CD4-positive, alpha-beta T cell treated with Interleukin-17A for 4 hours (primary cell): ENCODE results near the gene ACACA.

Experiments
- DNase-seq: peaks from one replicate; pipeline ENCODE4 v3.0.0-alpha.2; 2020; ENCODE audit warnings: mixed read lengths

ACACA gene

DNA sequence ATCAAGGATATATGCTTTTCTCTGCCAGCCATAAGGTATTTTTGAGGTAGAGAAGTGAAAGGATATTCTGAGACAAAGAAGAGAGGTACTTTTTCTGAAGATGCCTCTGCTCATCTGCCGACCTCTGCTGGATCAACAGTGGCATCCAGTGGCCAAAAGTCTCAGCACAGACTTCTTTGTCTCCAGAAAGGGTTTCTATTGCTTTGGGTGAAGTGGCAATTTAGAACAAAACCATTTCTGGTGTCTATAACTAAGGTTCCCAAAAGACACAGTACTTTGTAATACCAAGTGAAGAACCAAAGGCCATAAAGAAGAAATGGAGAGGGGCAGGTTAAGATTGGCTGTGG, 186.1 kb downstream of the ACACA start:
- DNase-seq: peak; percentile 27

DNA sequence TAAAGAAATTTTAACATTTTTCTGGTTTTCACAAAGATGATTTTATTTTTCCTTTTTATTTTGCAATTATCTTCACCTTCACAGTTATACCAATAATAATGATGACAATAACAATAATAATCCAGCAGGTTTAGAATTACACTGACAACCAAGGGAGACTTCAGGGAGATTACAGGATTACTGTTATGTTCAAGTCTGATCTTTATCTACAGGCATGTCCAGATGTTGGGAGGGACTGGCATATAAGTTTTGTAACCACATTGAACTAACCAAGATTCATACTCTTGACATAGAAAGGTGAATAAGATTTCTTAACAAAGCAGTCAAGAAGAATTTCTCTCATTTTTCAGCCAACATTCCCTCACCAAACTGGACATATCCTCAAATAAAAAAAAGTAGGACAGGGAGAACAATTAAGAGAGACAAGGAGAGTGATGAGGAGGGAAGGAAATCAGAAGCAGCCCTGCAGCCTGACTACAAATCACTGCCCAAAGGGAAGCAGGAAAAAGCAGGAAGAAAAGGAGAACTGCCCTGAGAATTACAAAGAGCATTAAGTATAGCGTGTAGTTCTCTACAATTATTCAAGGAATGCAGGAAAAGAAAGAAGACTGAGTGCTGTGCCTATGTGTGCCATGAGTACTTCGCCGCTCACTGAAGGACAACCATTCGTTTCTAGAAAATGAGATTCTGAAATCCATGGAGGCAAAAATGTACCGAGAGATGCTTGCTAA, 186.6 kb downstream of the ACACA start:
- DNase-seq: no peak

DNA sequence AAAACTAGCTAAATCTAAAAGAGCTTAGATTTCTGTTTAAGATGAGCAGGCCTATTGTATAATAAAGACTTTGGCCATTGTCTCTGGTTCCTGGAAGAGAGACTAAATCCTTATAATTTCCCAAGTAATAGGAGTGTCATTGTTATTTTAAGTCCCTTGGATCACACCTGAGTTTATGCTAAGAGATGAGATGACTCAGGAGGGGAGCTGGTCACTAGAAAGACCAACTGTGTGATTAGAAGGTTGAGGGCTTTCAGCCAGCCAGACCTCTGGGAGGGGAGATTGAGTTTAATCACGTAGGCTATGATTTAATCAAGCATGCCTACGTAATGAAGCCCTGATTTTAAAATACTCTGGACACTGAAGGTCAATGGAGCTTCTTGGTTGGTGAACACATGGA, 187.8 kb downstream of the ACACA start:
- DNase-seq: no peak

DNA sequence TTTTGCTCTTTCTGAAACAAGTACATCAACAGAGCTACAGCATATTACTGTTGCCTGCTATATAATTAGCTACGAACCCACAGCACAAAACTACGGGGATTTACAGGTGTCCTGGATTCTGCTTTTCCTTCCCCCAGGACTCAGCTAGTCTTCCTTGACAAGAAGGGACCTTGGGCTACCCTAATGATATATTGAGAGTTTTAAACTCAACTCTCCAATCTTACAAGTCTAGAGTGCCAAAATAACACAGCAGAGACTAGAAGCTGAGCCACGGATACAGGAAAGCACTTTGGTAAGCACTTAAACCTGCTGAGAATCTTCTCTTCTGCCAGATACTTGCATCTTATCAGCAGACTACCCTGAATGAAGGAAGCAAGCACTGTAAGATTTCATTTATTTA, 192.2 kb downstream of the ACACA start:
- DNase-seq: no peak

DNA sequence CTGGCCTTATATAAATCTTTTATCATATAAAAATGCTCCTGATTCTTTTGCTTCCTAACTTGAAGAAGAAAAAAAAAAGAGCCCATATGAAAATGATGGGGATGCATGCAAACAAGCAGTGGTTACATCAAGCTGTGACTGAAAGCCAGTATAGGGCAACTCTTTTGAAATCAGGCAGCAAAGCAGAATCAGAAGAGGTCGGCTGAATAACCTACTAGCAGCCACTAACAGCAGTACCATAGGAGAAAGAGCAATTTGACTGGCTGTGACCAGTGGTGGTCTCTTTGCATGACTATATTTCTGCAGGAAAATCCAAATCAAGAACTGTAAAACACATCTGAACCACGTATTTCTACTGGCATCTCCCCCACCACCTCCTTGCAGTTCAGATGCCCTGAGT, 192.7 kb downstream of the ACACA start:
- no peak for DNase-seq

DNA sequence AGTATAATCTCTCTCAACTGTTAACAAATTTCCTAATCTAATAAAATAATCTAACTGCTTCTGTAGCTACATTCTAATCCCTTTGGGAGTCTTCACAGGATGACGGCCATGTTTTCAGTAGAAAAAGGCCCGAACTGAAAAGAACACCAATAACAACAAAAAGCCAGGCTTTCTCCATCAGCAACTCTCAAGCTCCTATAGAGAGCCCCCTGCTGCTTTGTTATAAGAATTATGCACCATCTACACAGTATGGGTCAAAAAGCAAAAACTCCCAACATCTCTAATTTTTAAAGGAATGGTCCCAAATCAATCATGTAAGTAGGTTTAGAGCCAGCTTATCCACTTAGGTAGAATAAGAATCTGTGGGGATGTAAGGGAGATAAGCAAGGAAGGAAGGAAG, 194.5 kb downstream of the ACACA start:
- DNase-seq: no peak

DNA sequence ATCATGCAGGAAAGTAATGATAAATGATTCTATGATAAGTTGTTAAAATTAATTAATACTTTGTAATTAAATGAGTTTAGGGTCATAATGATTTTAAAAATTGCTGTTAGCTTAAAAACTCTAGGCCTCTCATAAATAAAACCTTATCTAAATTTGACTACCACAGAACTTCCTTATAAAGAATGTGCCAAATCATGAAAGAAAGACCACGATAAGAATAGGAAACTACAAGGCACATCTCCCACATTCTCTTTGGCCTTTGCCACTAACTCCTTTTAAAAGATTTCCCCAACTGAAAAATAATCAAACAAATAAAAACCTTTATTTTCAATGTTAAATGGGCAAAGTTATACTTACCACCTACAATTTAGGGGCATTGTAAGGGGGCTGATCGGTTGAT, 195.5 kb downstream of the ACACA start:
- DNase-seq: no peak

DNA sequence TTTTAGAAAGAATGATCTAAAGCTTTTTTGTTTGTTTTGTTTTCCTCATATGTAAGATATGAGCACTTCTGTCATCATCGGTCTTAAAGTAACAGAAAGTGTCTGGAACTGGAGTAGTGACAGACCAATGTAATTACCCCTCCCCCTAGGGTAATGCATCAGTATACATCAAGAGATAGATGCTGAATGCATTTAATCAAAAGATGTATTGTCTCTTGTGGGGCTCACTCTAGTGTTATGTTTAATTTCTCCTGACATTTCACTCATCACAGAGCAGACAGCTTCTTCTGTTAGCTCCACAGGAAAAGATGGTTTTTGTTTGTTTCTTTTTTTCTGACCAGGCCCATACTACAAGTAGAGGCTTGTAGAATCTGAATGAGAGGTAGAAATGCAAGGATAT, 199.5 kb downstream of the ACACA start:
- no peak for DNase-seq

DNA sequence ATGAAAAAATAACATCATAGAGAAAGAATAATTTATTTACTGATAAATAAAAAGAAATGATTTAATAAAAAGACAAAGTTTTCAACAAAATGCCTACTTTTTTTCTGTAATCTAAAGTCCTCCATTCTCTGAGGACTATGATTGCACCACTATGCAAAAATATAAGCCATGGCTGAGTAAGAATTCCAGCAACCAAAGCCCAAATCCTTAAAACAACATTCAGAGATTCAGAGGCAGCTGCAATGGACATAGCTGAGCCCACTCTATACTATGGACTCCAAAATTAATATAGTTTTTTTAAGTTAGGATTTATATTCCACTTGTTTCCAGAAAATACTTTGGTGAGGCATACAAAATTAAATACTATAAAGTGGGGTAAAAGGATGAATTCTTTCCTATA, 200.3 kb downstream of the ACACA start:
- DNase-seq: no peak

DNA sequence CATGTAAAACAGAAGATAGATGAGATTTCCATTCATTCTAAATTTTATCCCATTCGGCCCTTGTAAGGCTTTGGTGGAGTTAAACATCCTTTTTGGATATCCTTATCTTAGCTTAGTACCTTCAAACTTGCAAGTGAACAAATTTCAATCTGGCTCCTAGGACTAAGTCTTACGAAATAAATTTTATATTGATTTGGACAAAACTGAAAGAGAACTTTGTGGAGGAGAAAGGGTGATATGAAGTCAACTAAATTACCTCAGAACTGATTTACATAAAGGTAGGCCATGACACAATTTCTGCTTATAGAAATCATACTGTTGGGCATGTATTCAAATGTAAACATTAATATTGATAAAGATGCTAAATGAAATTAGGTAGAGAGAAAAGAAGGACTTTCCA, 206.1 kb downstream of the ACACA start:
- DNase-seq: no peak

DNA sequence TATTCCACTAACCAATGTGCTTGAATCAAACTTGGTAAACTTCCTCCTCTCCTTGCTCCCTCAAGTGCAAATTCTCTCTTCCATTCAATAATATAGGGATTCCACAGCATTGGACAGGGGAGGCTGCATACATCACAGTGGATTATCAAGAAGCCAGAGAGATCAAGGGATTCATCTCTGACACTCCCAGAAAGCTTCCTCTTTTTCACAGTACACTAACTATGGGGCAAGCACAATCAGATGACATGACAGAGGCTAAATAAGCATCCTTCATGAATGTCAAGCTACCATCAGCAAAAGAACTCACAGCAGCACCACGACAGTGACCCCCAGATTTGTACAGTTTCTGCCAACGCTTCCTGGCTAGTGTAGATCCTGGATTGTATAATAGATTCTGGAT, 209.3 kb downstream of the ACACA start:
- DNase-seq: no peak

DNA sequence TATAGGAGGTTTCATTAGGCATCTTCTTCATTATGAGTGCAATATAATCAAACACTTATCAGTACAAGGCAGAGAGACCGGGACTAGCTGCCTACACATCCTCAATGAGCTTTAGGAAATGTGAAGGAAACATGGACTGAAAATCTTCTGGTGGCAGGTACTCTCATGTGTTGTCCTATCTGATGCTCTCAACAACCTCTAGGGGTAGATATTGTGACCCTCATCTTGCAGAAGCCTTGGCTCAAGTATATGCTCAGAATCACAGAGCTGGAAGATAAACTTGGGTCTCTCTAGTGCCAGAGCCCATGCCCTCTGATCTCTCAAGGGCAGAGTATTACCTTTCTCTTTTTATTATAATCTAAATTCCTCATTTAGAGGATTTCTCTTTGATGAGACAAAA, 212.4 kb downstream of the ACACA start:
- DNase-seq: no peak

DNA sequence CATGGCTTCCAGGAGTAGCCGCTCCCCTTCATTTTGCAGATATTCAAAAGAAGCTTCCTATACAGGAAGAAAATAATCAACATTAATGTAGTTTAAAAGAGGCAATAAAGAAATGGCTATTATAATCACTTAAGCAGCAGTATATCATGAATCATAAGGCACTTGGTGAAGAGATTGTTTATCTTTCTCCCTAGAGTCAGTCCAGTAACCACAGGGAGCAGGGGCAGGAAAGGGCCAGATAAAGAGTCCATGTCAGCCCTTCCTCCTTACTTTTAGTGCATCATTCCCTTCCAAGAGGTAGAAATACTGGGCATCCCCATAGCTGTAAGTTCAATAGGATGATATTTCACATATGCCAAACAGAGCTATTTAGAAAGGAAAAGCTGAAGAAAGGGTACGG, 215.4 kb downstream of the ACACA start:
- no peak for DNase-seq

DNA sequence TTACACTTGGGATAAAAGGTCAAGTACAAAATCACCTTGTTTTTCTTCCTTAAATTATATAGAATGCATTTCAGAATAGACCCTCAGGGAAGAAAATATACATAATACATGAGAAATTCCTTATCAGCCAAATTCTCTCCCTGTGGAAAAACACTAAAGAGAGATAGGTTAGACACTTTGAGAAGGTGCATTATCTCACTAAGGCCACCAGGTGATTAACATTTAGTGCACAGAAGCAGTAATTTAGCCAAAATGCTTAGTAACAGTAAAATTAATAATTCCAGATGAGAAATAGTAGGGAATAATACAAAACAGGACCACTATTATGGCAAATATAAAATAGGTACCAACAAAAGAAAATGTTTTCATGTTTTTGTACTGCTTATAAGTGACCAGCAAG, 216.1 kb downstream of the ACACA start:
- no peak for DNase-seq

DNA sequence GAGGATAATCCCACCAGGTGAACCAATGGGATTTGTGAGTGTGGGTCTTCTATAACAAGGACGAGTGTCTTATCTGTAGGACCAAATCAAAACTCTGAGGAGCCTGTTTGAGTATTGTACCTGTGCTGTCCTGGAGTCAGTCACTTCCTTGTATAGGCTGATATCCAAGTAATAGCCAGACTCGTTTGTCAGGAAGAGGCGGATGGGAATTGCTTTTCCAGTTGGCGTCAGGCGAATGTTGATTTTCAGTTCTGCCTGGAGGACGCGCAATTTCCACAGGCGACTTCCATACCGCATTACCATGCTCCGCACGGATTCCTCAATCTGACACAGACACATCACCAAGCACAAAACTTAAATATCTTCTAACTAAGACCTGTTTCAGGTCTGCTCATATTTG, 218.5 kb downstream of the ACACA start:
- DNase-seq: no peak

DNA sequence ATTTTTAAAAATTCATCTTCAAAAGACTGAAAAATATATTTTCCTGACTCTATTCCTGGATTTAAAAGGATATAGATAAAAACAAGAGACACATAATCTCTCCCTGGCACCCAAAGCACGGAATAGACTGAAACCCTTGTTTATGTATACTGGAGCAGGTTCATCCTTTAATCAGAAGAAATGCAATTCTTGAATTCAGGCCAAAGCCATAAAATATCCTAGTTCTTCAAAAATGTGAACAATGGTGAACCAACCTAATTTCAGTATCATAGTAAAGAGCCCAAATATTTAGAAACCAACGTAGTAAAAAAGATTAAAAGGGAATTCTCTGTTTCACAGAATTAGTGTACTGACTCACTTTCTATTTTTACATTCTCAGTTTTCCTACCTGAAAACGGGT, 219.4 kb downstream of the ACACA start:
- DNase-seq: no peak

DNA sequence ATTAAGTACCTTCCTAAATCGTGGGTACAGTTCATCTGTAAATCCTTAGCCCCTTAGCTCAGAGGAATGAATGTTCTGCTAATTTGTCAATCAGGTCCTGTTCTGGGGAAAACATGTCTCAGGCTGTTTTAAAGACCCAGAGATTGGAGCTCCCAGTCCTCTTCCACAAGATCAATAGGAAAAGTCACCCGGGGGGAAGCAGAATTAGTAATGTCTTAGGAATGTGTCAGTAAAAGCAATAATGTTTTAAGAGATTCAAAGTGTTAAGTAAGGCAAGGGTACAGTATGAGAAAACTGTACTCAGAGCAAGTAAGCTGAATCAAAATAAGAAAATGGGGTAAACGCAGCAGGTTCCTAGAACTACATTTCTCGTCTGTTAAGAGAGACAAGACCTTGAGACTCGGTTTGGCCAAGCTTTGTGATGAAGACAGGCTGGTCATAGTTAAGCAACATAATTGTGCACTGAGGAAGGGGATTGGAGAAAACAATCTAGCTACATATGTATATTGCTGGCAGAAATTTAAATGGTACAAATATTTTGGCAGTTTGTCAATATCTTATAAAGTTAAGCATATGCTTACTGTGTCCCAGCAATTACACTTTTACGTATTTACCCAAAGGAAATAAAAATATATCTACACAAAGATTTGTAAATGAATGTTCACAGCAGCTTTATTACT, 223.7 kb downstream of the ACACA start:
- DNase-seq: no peak

DNA sequence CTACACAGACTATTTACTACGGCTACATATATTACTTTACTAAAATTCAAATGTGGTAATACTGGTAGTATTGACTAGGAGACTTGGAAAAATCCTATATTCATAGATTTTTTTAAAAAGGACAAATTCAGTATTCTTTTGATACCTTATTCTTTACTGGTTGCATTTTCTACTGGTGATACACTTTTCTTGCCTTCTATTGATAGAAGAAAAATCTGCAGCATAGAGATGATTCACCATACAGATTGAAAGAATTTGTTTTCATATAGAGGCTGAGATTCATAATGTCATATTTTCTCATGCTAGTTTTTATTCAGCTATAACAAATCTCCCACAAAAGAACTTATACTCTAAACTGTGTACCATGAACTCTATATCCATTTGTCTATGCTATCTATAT, 226.3 kb downstream of the ACACA start:
- DNase-seq: no peak

DNA sequence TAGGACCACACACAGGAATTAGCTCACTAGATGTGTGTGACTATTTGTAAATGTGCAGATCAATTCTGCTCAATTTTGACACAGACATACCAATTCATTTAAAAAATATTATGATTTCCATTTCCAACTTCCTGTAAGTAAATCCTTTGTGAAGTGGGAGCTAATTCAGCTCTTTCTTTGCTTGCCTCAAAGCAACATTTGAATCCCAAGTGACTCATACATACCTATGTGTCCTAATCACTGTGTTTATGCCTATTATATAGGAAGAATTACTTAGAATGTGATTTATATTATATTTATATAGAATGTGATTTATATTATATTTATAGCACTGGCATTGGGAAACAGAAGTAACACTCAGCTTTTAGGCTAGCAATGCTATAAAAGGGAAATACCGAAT, 226.7 kb downstream of the ACACA start:
- DNase-seq: no peak

DNA sequence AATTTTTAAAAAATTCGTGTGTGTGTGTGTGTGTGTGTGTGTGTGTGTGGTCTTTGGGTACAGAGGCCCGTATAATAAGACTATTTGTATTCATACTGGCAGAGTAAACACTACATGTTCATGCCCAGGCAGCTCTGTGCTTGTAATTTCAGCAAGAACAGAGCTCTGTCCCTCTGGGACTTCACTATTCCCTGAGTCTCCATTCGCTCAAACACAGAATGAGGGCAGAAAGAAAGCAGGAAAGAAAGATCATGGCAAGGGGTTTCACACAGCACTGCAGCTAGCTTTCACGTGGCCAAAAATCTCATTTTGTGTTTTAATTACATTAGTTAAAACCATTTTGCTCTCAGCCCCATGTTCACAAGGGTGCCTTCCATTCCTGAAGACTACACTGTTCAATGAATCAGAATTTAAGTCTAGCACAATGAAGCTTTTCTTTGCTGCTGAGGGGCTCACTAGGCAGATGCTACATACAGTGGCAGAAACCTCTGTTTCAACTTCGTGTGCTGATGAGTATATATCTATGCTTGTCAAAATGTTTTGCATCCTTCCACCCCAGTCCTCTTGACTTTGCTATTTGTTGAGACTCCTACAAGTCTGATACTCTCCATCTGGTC, 229.3 kb downstream of the ACACA start:
- DNase-seq: no peak

DNA sequence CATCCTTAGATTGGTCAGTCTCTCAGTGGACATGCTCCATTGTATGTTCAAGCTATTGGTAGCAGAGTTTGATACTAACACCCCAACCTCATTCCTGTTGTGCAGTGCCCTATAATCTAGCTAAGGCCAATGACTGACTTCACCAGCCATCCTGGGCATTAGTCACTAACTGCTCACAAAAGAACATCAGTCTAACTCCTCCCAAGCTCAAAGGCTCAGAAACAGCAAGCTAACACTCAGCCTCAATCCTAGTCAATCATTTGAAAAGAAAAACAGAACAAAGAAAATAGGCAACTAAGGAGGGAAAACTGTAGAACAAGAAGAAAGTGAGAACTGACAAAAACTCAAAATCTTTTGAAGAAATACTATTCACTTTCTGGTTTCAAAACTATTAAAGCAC, 229.9 kb downstream of the ACACA start:
- no peak for DNase-seq

DNA sequence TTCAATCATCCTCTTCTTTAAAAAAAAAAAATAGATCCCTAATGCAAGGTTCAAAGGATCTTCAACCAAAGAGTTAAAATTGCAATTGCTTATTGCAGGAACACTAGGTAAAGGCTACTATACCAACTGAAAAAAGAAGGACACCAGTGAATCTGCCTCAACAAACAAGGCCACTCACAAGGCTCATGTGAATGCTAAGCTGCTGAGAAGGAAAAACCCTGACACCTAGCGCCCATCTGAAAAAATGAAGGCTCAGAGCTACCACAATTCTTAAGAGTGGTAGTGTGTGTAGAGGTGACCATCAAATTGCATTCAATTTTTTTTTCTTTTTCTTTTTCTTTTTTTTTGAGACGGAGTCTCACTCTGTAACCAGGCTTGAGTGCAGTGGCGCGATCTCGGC, 232.4 kb downstream of the ACACA start:
- no peak for DNase-seq

DNA sequence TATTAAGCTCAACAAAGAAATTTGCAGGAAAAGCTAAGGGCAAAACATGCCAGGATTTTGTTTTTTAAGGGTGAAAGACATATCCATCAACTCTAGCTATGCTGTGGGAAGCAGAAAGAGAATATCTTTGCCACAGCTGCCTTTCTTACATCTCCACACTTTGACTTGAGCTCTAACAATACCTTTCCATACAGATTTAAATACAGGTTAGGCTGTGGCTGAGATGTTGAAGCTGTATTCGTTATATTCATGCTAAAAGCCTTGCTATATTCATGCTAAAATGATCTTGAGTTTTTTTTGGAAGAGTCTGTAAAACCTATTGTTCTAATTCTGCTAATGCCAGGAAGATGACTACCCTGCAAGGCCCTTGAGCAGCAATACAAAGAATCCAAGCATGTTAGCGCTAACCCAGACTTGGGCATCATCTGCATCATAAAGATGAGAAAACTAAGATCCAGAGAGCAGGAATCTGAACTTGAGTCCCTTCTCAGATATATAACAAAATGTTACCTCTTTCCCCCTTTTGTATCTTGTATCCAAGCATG, 235.7 kb downstream of the ACACA start:
- DNase-seq: no peak

DNA sequence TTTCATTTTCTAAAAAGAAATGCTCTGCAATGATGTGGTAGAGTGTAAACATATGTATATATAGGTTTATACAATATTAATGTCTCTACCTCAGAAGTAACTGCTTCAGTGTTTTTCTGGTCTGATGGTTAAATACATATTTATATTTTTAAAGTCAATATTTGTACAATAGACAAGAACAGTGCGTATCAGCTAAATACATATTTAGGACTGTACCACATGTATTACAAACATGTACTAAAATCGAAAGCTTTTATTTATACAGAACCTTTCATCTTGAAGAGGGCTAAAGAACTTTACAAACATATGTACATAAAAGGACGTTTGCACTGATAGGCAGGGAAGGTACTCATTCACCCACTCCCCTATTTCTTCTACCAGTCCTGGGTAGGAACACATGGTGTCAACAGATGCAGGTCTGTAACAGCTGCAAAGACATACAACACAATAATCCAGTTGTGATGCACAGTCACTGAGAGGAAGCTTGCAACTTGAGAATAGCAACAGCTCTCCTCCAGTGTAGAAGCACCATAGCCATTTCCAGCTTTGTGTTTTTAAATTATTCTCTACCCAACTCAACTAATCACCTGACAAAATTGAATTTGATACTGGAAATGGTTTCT, 237.8 kb downstream of the ACACA start:
- DNase-seq: no peak
